ENCODE data around the gene SLC6A1.

The SLC6A1 gene

DNA sequence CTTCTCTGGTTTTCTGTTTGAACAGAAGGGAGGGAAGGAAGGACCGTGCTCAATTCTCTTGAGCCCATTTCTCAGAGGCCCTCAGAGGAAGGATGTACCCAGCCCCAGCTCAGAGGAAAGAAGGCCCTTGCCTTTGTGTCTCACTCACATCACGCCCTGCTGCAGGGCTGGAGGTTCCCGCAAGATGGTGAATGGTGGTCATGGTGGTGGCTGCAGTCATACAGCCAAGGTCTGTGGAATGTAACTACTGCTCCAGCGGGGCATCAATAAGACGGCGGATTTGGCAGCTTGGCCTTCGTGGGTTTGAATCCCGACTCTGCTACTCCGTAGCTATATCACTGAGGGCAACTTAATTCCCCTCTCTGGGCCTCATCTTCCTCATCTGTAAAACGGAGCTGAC, 62.9 kb downstream of the SLC6A1 start:
- Histone ChIP-seq H3K9me3 (ENCODE audit: control insufficient read depth, low read length) (no peaks in the 10 kb centered on the region), H3K36me3 (ENCODE audit: control insufficient read depth, insufficient read depth, low read length) (no peaks in the 10 kb centered on the region), H3K9ac (no peak overlapping the region), H3K27me3 (ENCODE audit: control insufficient read depth, insufficient read depth, low read length) (no peaks in the 10 kb centered on the region), H3K27ac (no peak overlapping the region), H2AFZ (no peak overlapping the region), H3K79me2 (no peaks in the 10 kb centered on the region), H3K4me3 (ENCODE audit: low read depth, low read length) (no peak overlapping the region), H3K4me1 (peaks cover 31% of the 10 kb centered on the region), H3K4me2 (ENCODE audit: low read length) (no peak overlapping the region)
- TF ChIP-seq, protein P1, sequence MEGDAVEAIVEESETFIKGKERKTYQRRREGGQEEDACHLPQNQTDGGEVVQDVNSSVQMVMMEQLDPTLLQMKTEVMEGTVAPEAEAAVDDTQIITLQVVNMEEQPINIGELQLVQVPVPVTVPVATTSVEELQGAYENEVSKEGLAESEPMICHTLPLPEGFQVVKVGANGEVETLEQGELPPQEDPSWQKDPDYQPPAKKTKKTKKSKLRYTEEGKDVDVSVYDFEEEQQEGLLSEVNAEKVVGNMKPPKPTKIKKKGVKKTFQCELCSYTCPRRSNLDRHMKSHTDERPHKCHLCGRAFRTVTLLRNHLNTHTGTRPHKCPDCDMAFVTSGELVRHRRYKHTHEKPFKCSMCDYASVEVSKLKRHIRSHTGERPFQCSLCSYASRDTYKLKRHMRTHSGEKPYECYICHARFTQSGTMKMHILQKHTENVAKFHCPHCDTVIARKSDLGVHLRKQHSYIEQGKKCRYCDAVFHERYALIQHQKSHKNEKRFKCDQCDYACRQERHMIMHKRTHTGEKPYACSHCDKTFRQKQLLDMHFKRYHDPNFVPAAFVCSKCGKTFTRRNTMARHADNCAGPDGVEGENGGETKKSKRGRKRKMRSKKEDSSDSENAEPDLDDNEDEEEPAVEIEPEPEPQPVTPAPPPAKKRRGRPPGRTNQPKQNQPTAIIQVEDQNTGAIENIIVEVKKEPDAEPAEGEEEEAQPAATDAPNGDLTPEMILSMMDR (IDR thresholded peaks at IDR 0.05): no peak

GRCh38 chr3:11056531-11057050, 64.0 kb downstream of the SLC6A1 start:
- Histone ChIP-seq H3K9me3 (ENCODE audit: control insufficient read depth, low read length) (no peaks in the 10 kb centered on the region), H3K27me3 (ENCODE audit: control insufficient read depth, insufficient read depth, low read length) (no peaks in the 10 kb centered on the region), H3K36me3 (ENCODE audit: control insufficient read depth, insufficient read depth, low read length) (no peaks in the 10 kb centered on the region), H3K4me1 (peaks cover 25% of the 10 kb centered on the region), H3K79me2 (no peaks in the 10 kb centered on the region), H3K4me2 (ENCODE audit: low read length) (no peak overlapping the region), H3K9ac (no peak overlapping the region), H3K27ac (no peak overlapping the region), H2AFZ (no peak overlapping the region), H3K4me3 (ENCODE audit: low read depth, low read length) (no peak overlapping the region)
- TF ChIP-seq, protein P1 (IDR thresholded peaks at IDR 0.05): no peak

DNA sequence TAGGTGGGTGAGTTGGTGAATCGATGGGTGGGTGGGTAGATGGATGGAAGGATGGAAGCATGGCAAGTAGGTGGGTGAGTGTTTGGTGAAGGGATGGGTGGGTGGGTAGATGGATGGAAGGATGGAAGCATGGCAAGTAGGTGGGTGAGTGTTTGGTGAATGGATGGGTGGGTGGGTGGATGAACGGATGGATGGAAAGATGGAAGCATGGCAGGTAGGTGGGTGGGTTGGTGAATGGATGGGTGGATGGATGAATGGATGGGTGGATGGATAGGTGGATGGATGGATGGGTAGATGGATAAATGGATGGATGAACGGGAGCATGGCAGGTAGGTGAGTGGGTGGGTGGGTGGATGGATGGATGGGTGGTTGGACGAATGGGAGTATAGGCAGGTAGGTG, 65.1 kb downstream of the SLC6A1 start:
- Histone ChIP-seq H3K36me3 (ENCODE audit: control insufficient read depth, insufficient read depth, low read length) (no peaks in the 10 kb centered on the region), H2AFZ (no peak overlapping the region), H3K27me3 (ENCODE audit: control insufficient read depth, insufficient read depth, low read length) (no peaks in the 10 kb centered on the region), H3K9me3 (ENCODE audit: control insufficient read depth, low read length) (no peaks in the 10 kb centered on the region), H3K27ac (no peak overlapping the region), H3K4me2 (ENCODE audit: low read length) (no peak overlapping the region), H3K4me3 (ENCODE audit: low read depth, low read length) (no peak overlapping the region), H3K4me1 (peaks cover 19% of the 10 kb centered on the region), H3K79me2 (no peaks in the 10 kb centered on the region), H3K9ac (no peak overlapping the region)
- TF ChIP-seq, protein P1 (IDR thresholded peaks at IDR 0.05): no peak

- Histone ChIP-seq H3K9me3 (ENCODE audit: control insufficient read depth, low read length) (no peaks in the 10 kb centered on the region), H3K27ac (no peak overlapping the region), H3K36me3 (ENCODE audit: control insufficient read depth, insufficient read depth, low read length) (no peaks in the 10 kb centered on the region), H3K4me2 (ENCODE audit: low read length) (no peak overlapping the region), H3K79me2 (no peaks in the 10 kb centered on the region), H3K27me3 (ENCODE audit: control insufficient read depth, insufficient read depth, low read length) (no peaks in the 10 kb centered on the region), H3K4me3 (ENCODE audit: low read depth, low read length) (no peak overlapping the region), H2AFZ (peak overlapping the region; percentile 71), H3K4me1 (peaks cover 19% of the 10 kb centered on the region), H3K9ac (no peak overlapping the region)
- TF ChIP-seq, protein P1 (IDR thresholded peaks at IDR 0.05): peak; percentile 98
Observed at GRCh38 chr3:11059090-11059798, 66.7 kb downstream of the SLC6A1 start.

DNA sequence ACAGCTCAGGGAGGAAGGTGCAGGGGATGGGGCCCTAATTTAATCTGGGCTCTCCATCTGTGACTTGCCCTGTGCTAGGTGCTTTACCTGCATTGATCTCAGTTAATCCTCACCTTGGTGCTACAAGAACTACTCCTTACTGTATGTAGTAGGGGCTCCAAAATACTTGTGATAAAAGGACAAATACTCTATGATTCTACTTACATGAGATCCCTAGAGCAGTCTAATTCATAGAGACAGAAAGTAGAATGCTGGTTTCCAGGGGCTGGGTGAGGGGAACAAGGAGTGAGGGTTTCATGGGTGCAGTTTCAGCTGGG, 67.2 kb downstream of the SLC6A1 start:
- no peaks in the 10 kb centered on the region for H3K36me3 ChIP-seq (ENCODE audit: control insufficient read depth, insufficient read depth, low read length)

More for the DNA sequence above, 67.2 kb downstream of the SLC6A1 start:
- no peak overlapping the region for H3K27ac ChIP-seq
- H3K9me3 ChIP-seq (ENCODE audit: control insufficient read depth, low read length): no peaks in the 10 kb centered on the region
- H3K79me2 ChIP-seq: no peaks in the 10 kb centered on the region
- no peak overlapping the region for H3K4me2 ChIP-seq (ENCODE audit: low read length)
- H3K4me1 ChIP-seq: peaks cover 19% of the 10 kb centered on the region
- TF ChIP-seq, protein P1 (IDR thresholded peaks at IDR 0.05): no peak
- H3K9ac ChIP-seq: no peak overlapping the region
- H2AFZ ChIP-seq: peak overlapping the region; percentile 71
- no peaks in the 10 kb centered on the region for H3K27me3 ChIP-seq (ENCODE audit: control insufficient read depth, insufficient read depth, low read length)
- no peak overlapping the region for H3K4me3 ChIP-seq (ENCODE audit: low read depth, low read length)
